GM12873 (cell line): Measurements from ENCODE around the gene ITGB5.

Experiments
- CTCF ChIP-seq: IDR thresholded peaks from 2 replicates; pipeline ENCODE4 v1.5.1; 2012; ENCODE audit warnings: low read depth, mild to moderate bottlenecking, moderate library complexity, low read length, control low read depth; ENCODE audit not compliant: insufficient read depth; ENCODE audit errors: missing control alignments

The ITGB5 gene

DNA sequence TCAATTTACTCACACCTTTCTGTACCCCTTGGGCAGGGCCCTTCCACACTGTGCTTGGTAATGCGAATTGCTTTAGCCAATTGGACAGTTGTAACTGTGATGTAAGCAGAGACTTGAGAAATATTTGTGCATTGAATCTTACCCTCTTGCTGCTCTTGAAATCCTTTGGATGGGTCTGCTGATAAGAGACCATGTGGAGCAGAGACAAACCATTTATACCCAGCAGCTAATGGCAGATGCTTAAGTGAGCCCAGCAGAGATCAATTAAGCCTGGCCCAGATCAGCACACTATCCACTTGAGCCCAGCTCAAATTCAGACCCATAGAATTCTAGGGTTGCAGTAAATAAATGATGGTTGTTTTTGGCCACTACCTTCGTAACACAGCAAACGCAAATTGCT, 28.1 kb upstream of the ITGB5 start:
- no peak for TF ChIP-seq CTCF

DNA sequence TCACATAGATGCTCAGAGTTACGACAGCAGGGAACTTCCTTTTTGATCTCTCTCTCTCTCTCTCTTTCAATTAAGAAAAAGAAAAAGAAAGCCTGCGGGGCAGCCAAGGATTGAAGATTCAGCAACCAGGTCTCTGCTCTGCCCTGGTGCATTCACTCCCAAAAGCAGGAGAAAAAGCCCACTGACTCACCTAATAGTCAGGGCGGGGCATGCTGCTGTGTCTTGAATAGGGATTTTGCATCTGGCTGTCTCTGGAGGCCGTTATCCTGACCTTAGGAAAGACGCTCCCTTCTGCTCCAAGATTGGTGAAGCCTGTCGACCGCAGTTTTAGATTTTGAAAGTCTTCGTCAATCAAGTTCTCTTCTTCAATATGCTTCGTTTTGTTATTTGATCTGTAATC, 20.8 kb upstream of the ITGB5 start:
- no peak for TF ChIP-seq CTCF

GRCh38 chr3:124904835-124905492, 17.8 kb upstream of the ITGB5 start:
- TF ChIP-seq CTCF: no peak

DNA sequence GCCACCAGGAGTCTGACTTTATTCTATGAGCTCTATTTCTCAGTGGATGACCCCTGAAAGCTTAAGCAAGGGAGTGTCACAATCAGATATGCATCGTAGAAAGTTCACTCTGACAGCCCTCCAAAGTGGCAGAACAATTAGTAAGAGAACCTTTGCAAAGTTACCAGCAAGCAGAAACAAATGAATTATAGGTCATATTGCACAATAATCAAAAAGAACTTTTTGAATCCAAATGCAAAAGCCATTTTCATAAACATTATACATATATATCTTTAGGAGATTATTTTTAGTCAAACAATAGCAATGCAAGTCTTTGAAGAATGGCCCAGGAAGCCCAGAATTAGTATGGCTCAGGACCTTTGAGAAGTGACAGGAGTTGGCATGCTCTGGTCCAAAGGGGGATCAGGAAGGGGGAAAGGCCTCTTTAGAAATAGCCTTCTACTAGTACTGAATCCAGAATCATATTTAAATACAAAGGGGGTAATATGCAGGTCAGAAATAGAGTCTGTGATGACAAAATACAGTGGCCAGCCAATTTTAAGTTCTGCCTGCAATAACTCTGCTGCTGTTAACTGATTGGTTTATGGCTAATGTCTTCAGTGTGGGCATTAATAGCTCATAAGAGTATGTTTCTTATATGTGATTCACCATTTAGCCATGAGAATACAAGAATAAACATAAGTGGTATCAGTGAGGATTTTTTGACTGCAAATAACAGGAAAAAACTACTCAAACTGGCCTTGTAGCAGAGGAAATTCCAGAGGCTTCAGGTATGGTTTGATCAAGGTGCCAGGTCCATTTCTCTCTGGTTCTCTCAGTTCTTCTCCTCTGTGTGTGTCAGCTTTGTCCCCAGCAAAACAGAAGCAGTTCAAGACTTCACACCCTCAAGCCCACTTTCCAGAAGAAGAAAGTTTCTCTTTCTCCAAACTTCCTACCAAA, 17.0 kb upstream of the ITGB5 start:
- TF ChIP-seq CTCF: no peak

- no peak for TF ChIP-seq CTCF
Measured at GRCh38 chr3:124896824-124897526, 9.8 kb upstream of the ITGB5 start.

DNA sequence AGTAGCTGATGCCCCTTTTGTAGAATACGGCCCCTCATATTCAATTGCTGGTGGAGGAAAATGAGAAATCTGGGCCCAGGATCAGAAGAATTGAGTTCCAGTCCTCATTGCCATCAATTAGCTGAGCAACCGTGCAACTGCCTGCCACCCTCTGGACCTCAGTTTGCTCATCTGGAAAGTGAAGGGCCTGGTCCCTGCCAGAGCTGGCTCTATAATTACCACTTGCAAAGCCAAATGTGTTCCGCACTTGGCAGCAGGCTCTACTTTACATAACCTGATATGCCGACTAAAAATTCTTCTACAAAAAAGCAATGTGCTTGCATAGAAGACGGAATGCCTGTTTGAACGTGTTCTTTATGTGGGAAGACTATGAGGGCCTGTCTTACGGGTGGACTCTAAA, 8.6 kb upstream of the ITGB5 start:
- no peak for TF ChIP-seq CTCF

- no peak for TF ChIP-seq CTCF
Measured at GRCh38 chr3:124893526-124893925, 6.4 kb upstream of the ITGB5 start.
